K562 (cell line): Measurements from ENCODE around the gene CREB3L2. TPM values are rescaled to one million over a fixed set of nuclear protein-coding genes. Genes with fewer than 3 reads are reported as not detected.
A peak's percentile ranks its signal among the peaks of the same experiment; 100 is the strongest.

Experiments used
- BCLAF1 ChIP-seq, 2 experiments: fragments of 450-650 bp in 1 of 2; IDR thresholded peaks; 2 replicates each; pipeline ENCODE4 v1.6.1; 2011 to 2017; ENCODE audit warnings: low read depth in 2 of 2, antibody characterized with exemption in 1 of 2, borderline replicate concordance in 1 of 2, low read length in 1 of 2, mild to moderate bottlenecking in 1 of 2, mixed read lengths in 1 of 2; ENCODE audit not compliant: control insufficient read depth in 1 of 2
- HDAC1 ChIP-seq, 2 experiments: fragments of 450-650 bp; IDR thresholded peaks; 2 replicates each; pipeline ENCODE4 v1.6.1; 2016 to 2017; ENCODE audit warnings: inconsistent platforms in 1 of 2, mild to moderate bottlenecking in 1 of 2, moderate library complexity in 1 of 2
- IRF1 ChIP-seq: sonication (generic); formaldehyde crosslinking; IDR thresholded peaks from 2 replicates; pipeline ENCODE4 v1.8.0; 2022; ENCODE audit warnings: missing genetic modification reagents, mild to moderate bottlenecking, borderline replicate concordance
- KLF16 ChIP-seq: IDR thresholded peaks from 2 replicates; pipeline ENCODE4 v1.6.1; 2016; ENCODE audit warnings: antibody characterized with exemption
- MAFG ChIP-seq: fragments of 450-650 bp; conservative IDR thresholded peaks from 2 replicates; pipeline ENCODE4 v1.6.1; 2016; ENCODE audit warnings: missing genetic modification characterization, missing compliant biosample characterization
- NBN ChIP-seq: fragments of 450-650 bp; IDR thresholded peaks from 2 replicates; pipeline ENCODE4 v1.6.1; 2016; ENCODE audit warnings: low read depth, mild to moderate bottlenecking
- NFYB ChIP-seq: IDR thresholded peaks from 2 replicates; pipeline ENCODE4 v1.6.1; 2011; ENCODE audit warnings: mild to moderate bottlenecking, moderate library complexity; ENCODE audit not compliant: insufficient read length; ENCODE audit errors: extremely low read depth
- NR3C1 ChIP-seq: sonication (generic); formaldehyde crosslinking; IDR thresholded peaks from 2 replicates; pipeline ENCODE4 v1.8.1; 2022; ENCODE audit warnings: missing genetic modification reagents
- PTBP1 ChIP-seq: fragments of 200-400 bp; formaldehyde crosslinking; IDR thresholded peaks from 2 replicates; pipeline ENCODE4 v1.6.1; 2017; ENCODE audit warnings: low read depth, low read length
- SIX5 ChIP-seq, 2 experiments: IDR thresholded peaks; 2 replicates each; pipeline ENCODE4 v1.6.1; 2011; ENCODE audit warnings: low read length in 2 of 2, borderline replicate concordance in 1 of 2, low read depth in 1 of 2, mild to moderate bottlenecking in 1 of 2, moderate library complexity in 1 of 2; ENCODE audit not compliant: insufficient read depth in 1 of 2
- SUPT5H ChIP-seq: fragments of 450-650 bp; IDR thresholded peaks from 2 replicates; pipeline ENCODE4 v1.6.1; 2016
- THRAP3 ChIP-seq: fragments of 450-650 bp; IDR thresholded peaks from 2 replicates; pipeline ENCODE4 v1.6.1; 2016; ENCODE audit warnings: mild to moderate bottlenecking, inconsistent platforms, borderline replicate concordance
- ZEB2 ChIP-seq: fragments of 450-650 bp; IDR thresholded peaks from 2 replicates; pipeline ENCODE4 v1.6.1; 2016
- ZNF165 ChIP-seq: fragments of 250-450 bp; sonication (Bioruptor Pico); IDR thresholded peaks from 2 replicates; pipeline ENCODE4 v1.4.0; 2020; ENCODE audit warnings: borderline replicate concordance
- ZNF639 ChIP-seq, 2 experiments: fragments of 200-800 bp in 1 of 2; sonication (Bioruptor generic) in 1 of 2; sonication (generic) in 1 of 2; formaldehyde crosslinking in 1 of 2; IDR thresholded peaks in 1 of 2; conservative IDR thresholded peaks in 1 of 2; 2 replicates each; pipeline versions ENCODE4 v1.5.0 to v1.6.1; 2016 to 2020; ENCODE audit warnings: missing compliant biosample characterization in 1 of 2, missing genetic modification characterization in 1 of 2, missing genetic modification reagents in 1 of 2
- ZNF75A ChIP-seq: fragments of 450-650 bp; formaldehyde crosslinking; IDR thresholded peaks from 2 replicates; pipeline ENCODE4 v1.4.0; 2020; ENCODE audit warnings: mild to moderate bottlenecking
- ZNF79 ChIP-seq: fragments of 250-450 bp; sonication (Bioruptor Pico); IDR thresholded peaks from 2 replicates; pipeline ENCODE4 v1.4.0; 2020; ENCODE audit warnings: low read depth, mild to moderate bottlenecking, moderate library complexity
- polyA plus RNA-seq, 8 experiments: library from polyadenylated mRNA; depleted of rRNA in 4 of 8; stranded (reverse) in 5 of 8; unstranded in 3 of 8; fragments of >200 nt; fragmentation: Nextera tagmentation in 2 of 8; fragmentation: Illumina TruSeq in 1 of 8; extraction: Ambion mirVana in 2 of 8; extraction: Trizol in 1 of 8; gene quantifications; 2 replicates each; pipeline versions ENCODE4 v1.2.1 to v1.2.3, GENCODE V29; 2011 to 2014; ENCODE audit warnings: inconsistent platforms in 1 of 8, missing spikeins in 1 of 8
- total RNA-seq, 7 experiments: library from RNA; depleted of rRNA in 6 of 7; stranded (reverse); fragments of >200 nt in 6 of 7; fragmentation: Illumina TruSeq in 2 of 7; extraction: Trizol in 2 of 7; gene quantifications; 2 replicates each; pipeline versions ENCODE4 v1.2.1 to v1.2.3, GENCODE V29; 2011 to 2021; ENCODE audit warnings: low replicate concordance in 1 of 7

Gene CREB3L2
- total and polyA plus RNA-seq, 9 of the 15 experiments (the other 6 are each of a cell fraction or from before 2014, with no cell fraction given), result 7.1 to 45.6 (median 15.8) TPM

GRCh38 chr7:137934176-137934826 lies 67.6 kb downstream of the CREB3L2 start (continued):
- TF ChIP-seq BCLAF1 (IDR thresholded peaks at IDR 0.05; ENCODE audit: borderline replicate concordance in 1 of 2, control insufficient read depth in 1 of 2, low read depth in 2 of 2, low read length in 1 of 2) (no peak), MAFG (tag) (no peak), IRF1 (CRISPR knock-in tag) (no peak), NR3C1 (CRISPR knock-in tag) (no peak), ZNF75A (no peak), SIX5 (IDR thresholded peaks at IDR 0.05; ENCODE audit: borderline replicate concordance in 1 of 2, insufficient read depth in 1 of 2, low read depth in 1 of 2, low read length in 2 of 2) (no peak), SUPT5H (no peak), THRAP3 (no peak), HDAC1 (IDR thresholded peaks at IDR 0.05) (no peak), ZEB2 (no peak), KLF16 (no peak), NBN (no peak), PTBP1 (no peak), ZNF79 (no peak), NFYB (no peak), ZNF165 (CRISPR knock-in tag) (0 out of 2 replicates have a peak, but pooled peaks have one; percentile 15), ZNF639 (CRISPR knock-in tag; conservative IDR thresholded peaks at IDR 0.05 in 1 of 2, IDR thresholded peaks at IDR 0.05 in 1 of 2) (0 out of 4 replicates have a peak, but pooled peaks of 1 of the 2 experiments have one; percentile 22)
